ENCODE results near the gene CYP19A1.

Gene CYP19A1

DNA sequence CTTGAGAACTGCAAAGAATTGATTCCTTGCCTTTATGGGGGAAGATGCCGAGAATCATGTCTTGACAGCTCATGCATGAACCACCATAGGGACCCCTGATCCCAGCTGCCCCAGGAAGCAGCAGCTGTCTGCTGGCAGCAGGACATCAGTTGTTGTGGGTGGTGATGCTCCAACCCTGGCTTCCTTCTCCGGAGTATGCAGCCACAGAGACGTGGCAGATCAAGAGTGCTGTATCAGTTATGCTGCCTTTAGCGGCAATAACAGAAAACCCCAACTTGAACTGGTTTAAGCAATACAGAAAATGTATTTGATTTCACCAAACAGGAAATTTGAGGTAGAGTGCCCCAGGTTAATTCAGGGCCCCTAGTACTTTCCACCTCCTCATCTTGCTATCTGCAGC, 151.5 kb downstream of the CYP19A1 start:
- no peak for DNase-seq (ENCODE audit: low read depth in 1 of 2, low spot score in 1 of 2)

DNA sequence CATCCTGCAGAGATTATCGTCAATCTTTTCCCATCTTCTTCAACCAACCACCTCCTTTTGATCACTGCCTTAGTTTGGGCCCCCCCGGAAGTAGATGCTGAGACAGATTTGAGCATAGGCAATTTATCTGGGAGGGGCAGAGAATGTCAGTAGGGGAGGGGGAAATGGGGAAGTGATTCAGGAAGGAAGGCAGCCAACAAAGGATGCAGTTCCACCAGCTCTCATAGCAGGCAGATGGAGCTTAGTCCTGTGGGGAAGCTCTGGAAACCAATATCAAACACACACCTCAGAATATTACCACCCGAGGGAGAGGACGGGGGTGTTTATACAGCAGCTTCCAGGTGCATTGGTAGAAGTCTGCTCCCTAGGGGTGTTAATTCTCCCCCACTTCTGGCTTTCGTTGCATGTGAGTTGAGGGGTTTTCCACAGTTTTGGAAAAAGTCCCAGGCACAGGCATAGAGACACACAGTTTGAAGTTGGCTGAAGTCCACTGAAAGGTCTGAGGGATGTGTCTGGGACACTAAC, 152.2 kb downstream of the CYP19A1 start:
- no peak for DNase-seq (ENCODE audit: low read depth in 1 of 2, low spot score in 1 of 2)

DNA sequence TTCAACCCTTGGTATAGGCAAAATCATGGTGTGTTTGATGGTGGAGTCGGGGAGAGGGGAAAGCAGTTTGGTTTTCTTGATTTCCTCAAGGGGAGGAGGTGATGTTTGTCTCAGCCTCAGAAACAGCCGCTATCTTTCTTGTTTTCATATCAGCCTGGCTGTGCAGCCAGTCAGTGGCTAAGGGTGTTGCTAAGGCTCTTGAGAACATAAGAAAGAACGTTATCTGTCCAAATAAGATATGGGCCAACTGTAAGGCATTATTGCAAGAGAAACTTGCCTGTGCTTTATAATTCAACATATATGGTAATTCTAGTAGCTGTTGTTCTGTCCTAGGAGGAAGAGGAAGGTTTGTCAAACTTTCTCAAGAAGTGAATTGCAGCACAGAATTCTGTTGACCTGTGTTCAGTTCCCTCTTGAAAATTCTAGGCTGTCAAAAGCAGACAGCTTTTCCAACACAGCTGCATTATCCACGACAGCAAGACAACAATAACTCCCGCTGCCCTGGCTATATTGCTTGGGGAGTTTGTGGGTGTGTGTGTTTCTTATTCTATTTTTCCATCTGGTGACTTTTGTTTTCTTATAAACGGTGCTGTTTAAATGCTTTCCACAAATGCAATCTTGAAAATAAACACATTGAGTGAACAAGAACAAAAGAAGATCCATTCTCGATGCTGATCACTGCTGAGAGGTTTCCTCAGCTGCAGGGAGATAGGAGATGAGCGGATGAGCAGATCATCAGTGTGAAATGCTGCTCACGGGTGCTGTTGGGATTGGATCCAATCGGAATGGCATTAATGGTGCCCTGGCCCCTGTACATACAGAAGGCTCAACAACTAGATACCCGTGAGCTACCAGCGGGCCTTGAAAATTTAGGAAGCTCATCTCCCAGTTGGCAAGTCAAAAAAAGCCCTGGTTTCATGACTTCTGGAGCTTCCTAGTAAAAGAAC, 152.9 kb downstream of the CYP19A1 start:
- no peak for DNase-seq (ENCODE audit: low read depth in 1 of 2, low spot score in 1 of 2)

DNA sequence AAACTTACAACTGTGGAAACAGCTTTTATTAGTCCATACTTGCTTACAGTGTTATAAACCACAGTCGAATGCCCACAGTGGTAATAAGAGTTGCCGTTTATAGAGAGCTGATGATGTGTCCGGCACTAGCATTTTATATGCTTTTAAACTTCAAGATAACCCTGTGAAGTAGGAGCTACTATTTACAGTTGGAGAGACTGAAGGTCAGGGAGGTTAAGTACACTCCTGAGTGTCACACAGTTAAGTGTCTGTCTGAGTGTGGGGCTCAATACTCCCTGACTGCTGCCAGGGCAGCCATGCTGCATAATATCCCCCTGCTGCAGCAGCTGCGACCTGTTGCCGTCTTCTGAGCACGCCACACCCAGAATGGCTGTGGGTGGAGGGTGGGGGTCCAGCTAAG, 153.8 kb downstream of the CYP19A1 start:
- no peak for DNase-seq (ENCODE audit: low read depth in 1 of 2, low spot score in 1 of 2)

DNA sequence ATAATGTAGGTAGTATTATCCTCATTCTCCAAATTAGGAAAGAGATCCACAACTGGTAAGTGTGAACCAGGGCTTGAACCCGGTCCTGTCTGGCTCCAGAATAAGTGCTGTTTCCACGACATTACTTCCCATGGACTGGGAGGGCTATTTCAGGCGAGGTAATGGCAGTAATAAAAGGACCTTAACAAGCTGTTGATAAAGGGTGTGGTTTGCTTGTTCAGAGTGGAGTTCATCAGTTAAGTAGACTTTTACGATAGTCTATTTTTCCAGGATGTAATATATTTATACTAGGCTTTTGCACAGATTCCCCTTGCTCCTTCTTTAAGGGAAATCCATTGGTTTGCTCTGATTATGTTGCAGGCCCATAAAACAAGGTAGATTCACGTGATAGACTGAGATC, 155.3 kb downstream of the CYP19A1 start:
- no peak for DNase-seq (ENCODE audit: low read depth in 1 of 2, low spot score in 1 of 2)

DNA sequence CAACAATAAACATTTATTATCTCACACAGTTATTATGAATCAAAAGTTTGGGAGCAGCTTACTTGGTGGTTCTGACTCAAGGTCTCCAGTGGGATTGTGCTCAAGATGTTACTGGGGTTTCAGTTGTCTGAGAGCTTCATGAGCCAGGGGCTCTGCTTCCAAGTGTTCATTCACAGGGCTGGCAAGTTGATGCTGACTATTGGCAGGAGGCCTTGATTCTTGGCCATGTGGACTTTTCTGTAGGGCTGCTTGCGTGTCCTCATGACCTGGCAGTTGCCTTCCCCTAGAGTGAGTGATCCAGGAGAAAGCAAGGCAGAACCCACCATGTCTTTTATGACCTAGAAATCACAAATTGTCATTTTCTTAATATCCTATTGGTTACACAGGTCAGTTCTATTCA, 156.5 kb downstream of the CYP19A1 start:
- no peak for DNase-seq (ENCODE audit: low read depth in 1 of 2, low spot score in 1 of 2)

DNA sequence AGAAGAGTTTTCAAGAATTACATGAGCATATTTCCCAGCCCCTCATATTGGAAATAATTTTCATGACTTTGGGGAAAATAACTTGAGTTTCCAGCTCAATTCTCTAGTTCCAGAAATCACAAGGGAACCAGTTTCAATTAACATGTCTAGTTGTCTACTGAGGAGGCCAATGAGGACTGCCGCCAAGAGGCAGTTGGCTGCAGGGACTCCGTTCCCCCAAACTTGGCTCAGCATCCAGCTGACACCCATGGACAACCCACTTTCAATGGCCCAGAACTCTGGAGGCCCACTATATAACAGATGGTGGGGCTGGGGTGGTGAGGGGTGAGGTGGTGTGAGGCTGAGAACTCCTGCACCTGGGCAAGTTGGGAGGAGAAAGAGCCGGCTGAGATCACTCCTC, 157.2 kb downstream of the CYP19A1 start:
- no peak for DNase-seq (ENCODE audit: low read depth in 1 of 2, low spot score in 1 of 2)

DNA sequence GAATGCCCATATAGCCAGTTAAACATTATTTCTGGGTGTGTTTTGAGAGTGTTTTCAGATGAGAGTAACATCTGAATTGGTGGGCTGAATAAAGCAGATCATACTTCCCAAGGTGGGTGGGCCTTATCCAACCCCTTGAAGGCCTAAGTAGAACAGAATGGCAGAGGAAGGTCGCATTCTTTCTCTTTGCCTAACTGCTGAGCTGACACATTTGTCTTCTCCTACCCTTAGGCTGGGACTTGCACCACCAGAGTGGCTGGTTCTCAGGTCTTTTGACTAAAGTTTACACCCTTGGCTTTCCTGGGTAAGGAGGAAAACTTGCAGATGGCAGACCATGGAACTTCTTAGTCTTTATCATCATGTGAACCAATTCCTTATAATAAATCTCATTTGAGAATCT, 157.9 kb downstream of the CYP19A1 start:
- no peak for DNase-seq (ENCODE audit: low read depth in 1 of 2, low spot score in 1 of 2)

DNA sequence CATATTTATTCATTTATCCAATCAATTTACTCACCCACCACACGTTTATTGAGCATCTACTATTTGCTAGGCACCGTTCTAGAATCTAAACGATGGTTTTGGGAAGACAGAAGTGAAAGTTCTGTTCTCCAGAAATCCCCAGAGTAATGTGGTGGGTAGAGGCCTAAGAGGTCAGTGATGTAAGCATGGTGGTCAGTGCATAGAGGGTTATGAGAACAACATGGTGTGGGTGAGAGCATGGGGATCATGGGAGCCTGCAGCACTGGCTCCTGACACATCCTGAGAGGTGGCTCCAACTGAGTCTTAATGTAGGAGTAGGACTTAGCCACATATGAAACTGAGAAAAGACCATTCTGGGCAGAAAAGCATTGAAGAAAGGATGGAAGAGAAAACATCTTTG, 158.4 kb downstream of the CYP19A1 start:
- no peak for DNase-seq (ENCODE audit: low read depth in 1 of 2, low spot score in 1 of 2)

DNA sequence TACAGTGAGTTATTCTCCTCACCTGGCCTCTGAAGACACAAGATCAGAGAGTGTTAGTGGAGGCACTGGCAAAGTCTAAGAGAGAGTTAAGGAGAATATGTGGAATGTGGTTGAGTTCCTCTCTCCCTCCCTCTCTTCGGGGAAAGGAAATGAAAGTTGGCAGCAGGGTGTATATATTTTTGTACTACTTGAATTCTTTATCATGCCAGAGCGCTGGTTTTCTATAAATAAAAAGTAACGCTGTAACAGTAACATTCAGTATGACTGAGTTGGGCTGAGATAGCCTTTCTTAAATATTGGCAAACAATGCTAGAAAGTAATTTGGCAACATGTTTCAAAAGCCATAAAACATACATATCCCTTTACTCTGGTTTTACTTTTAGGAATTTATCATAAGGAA, 166.2 kb downstream of the CYP19A1 start:
- DNase-seq (ENCODE audit: low read depth in 1 of 2, low spot score in 1 of 2) = no peak

DNA sequence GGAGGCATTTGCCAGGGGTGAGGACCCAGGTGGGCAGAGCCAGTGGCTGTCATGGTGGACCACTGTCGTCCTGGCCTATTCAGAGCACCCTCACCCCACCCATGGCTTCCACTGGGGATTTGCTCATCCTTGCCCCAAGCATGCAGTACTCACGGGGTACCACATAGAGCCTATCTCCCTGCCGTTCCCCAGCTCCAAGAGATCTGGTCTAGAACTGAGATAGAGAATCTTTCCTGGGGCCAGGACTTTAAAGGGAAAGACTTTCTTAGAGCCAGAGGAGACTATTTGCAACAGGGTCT, 166.8 kb downstream of the CYP19A1 start:
- no peak for DNase-seq (ENCODE audit: low read depth in 1 of 2, low spot score in 1 of 2)

DNA sequence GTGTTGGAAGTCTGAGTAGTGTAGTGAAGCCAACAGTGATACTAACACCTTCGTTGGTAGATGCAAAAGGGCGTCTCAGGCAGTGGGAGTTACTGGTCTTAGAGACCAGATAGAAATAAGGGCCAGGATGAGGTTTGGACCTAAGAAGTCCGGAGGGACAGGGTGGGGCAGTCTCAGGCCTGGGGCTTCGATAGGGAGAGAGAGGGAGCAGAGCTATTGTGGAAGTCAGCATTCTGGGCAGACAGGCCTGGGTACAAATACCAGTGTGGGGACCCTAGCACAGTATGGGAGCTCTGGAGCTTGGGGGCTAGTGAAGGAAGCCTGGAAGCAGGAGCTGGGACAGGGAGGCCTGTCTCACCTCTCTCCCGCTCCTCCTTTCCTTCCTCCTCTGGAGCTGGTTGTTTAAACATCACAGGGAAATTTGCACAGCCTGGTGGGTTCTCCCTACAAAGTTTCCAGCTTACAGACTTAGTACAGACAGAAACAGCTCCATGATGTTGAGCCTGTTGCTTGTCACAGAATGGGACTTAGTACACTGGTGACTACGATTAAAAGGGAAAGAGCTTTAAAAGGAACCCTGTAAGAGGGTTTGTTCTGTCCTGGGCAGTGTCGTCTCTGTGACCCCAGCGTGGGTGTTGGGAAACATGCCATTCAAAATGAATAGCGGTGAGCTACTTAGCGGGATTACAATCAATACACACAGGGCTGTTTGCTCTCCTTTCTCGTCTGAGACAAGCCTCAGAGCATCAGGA, 167.3 kb downstream of the CYP19A1 start:
- no peak for DNase-seq (ENCODE audit: low read depth in 1 of 2, low spot score in 1 of 2)

DNA sequence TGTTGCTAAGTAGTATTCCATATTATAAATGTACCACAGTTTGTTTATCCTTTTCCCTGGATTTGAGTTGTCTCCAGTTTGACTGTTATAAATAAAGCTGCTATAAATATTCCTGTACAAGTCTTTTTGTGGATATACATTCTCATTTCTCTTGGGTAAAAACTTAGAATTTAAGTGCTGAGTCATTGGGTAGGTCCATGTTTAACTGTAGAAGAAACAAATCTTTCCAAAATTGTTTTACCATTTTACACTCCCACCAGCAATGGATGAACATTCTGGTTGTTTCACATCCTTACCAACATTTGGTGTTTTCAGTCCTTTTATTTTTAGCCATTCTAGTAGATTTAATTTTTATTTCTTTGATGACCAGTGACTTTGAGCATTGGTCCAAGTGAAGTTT, 169.7 kb downstream of the CYP19A1 start:
- no peak for DNase-seq (ENCODE audit: low read depth in 1 of 2, low spot score in 1 of 2)

DNA sequence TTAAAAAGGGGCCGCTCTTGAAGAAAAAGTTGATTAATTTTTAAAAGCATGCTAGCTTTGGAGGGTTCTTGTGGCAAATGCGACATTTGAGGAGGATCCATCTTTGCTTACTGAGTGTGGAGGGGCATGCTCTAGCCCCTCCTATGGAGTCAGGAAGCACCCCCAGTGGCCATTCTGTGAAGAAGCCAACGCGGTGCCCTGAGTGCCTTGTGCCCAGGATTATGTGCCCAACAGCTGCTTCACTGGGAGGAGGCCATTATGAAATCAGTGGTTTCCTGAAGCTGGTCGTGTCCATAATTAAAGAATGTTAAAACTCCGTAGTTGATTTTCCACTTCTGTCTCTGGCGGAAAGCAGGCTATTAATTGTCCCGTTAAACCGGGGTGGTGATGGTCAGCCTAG, 174.6 kb downstream of the CYP19A1 start:
- DNase-seq (ENCODE audit: low read depth in 1 of 2, low spot score in 1 of 2) = no peak

DNA sequence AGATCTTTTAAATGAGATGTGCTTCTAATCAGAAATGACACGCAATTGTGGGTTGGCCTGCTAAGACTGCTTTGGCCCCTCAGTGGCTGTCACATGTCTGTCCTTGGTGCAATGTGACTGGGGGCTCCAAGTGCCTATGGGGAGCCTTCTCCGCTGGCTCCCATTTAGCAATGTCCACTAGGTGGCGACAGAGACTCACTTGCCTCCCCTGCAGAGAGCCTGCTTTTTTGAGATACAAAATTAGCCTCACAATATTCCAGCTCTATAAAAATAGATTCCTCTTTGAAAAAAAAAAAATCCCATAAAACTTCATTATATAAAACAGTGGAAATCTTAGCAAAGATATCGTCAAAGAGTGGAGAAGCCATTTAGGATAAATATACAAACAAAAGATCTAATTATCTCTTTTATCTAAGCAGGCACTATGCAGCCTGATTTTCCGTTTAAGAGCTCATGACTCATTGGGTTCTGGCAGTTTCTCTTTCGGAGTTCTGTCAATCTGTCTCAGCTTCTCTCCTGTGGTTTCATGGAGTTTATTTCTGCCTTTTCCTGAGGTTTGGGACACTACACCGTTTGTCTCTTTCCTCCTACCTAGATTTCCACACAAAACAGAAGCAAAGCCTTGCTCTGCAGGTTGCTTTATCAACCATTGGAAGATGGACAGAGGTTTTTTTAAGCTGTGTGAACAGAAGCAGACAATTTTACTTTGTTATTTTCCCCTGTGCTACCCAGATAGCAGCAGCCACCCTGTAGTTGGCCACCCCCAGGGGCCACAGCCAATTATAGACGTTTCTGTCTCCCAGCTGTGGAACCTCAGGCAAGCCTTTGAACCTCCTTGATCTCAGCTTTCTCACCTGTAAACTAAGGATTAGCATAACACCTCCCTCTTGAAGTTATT, 175.3 kb downstream of the CYP19A1 start:
- DNase-seq (ENCODE audit: low read depth in 1 of 2, low spot score in 1 of 2) = peak; percentile 9 to 25

DNA sequence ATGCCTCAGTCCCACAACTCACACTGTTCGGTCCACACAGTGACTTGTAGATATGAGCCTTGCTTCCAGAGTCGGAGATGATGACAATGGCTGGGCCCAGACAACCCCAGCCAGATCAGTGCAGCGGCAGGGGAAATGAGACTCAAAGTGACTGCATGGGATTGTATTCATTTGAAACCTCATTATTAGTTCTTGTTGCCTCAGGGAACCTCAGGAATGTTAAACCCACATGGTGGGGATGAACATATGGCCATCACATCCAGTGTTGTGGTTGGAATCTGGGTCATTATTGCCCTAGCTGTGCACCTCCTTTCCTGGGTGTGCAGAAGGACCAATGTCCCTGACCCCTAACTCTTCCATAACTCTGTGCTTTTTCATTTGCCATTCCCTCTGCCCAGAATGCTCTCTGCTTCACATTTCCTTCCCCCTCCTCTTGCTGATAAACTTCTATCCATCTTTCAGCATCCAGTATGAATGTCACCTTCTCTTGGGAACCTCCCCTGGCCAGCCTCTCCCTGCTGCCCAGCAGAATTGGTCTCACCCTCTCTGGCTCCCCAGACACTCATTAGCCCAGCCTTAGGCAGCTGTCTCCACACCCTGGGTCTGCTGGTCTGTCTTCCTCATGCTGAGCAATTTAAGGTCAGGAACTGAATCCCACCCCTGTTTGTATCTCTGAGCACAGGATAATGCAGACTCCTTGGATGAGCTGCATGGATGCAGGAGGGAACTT, 176.7 kb downstream of the CYP19A1 start:
- no peak for DNase-seq (ENCODE audit: low read depth in 1 of 2, low spot score in 1 of 2)

DNA sequence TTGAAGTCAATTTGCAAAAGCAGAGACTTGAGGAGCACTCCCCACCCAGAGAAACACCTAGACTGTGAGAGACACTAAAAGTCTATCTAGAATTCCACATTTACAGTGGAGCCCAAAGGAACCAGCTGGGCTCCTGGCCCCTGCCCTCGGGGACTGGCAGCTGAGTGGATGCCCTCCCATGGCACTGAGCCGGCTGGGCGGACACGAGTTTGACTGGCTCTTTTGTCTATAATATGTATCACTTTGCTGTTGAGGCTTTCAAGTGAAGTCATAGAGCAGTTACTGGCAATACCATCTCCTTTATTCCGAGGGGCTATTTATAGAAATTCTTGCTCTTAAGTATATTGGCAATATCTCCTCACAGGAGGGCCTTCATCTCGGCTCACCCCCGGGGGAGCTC, 177.9 kb downstream of the CYP19A1 start:
- no peak for DNase-seq (ENCODE audit: low read depth in 1 of 2, low spot score in 1 of 2)
